GM21526 (cell line): ENCODE results near the gene PNPLA7.
A peak's percentile ranks its signal among the peaks of the same experiment; 100 is the strongest.
"Not testable (repeated sequence)": the region's sequence is repeated elsewhere in the genome, so short reads cannot be mapped to it uniquely, and the experiment has no call there.

ENCODE experiments used
- ATAC-seq: cut with Tn5 transposase; IDR thresholded peaks from one replicate; pipeline ENCODE4 v1.9.1; 2021; ENCODE audit warnings: moderate library complexity; ENCODE audit not compliant: unreplicated experiment, low FRiP score

PNPLA7 gene

GRCh38 chr9:137452761-137453642 is 97.2 kb downstream of the PNPLA7 start:
- no peak for ATAC-seq

GRCh38 chr9:137452006-137452760 is 98.0 kb downstream of the PNPLA7 start:
- no peak for ATAC-seq

- ATAC-seq: not testable (repeated sequence)
Measured at GRCh38 chr9:137451264-137452005, 98.8 kb downstream of the PNPLA7 start.

- not testable (repeated sequence) for ATAC-seq
Measured at GRCh38 chr9:137450539-137451222, 99.5 kb downstream of the PNPLA7 start.

- no peak for ATAC-seq
Measured at GRCh38 chr9:137449931-137450538, 100.2 kb downstream of the PNPLA7 start.

- ATAC-seq: no peak
Measured at GRCh38 chr9:137449081-137449844, 100.9 kb downstream of the PNPLA7 start.

GRCh38 chr9:137448602-137448962 is 101.6 kb downstream of the PNPLA7 start:
- no peak for ATAC-seq

DNA sequence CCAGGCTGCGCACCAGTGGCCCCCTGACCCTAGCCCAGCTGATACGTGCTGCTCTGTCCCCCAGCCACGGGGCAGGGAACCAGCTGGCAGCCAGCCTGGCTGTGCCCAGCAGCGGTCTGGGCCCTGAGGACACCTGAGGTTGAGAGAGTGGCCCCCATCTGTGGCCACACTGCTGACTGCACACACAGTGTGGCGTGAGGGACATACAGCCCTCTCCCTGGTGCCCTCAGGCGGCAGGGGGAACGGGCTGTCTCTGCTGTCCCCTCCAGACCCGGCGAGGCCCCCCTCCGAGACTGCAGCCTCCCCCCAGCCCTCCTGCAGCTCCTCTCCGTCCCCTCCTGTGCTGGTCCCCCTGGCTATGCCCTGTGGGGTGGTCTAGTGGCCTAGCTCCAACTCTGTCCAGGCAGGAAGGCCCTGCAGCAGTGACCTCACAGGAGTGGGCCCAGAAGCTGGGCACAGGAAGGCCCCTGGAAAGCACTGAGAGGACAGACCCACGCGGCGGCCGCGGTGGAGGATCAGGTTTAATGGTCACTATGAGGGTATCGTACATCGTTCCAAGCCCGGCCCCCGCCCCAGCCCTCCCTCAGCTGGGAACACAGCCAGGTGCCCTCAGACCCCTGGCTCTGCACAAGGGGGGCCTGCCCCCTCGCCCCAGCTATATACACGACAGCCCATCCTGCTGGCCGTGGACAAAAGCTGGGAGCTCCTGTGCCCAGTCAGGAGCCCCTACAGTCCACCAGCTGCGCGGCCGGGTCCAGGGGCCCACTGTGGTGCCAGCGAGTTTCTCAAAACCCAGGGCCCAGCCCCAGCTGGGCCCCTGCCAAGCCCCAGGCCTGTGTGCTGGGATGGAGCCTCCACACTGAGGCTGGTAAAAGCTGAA is 102.2 kb downstream of the PNPLA7 start:
- no peak for ATAC-seq

DNA sequence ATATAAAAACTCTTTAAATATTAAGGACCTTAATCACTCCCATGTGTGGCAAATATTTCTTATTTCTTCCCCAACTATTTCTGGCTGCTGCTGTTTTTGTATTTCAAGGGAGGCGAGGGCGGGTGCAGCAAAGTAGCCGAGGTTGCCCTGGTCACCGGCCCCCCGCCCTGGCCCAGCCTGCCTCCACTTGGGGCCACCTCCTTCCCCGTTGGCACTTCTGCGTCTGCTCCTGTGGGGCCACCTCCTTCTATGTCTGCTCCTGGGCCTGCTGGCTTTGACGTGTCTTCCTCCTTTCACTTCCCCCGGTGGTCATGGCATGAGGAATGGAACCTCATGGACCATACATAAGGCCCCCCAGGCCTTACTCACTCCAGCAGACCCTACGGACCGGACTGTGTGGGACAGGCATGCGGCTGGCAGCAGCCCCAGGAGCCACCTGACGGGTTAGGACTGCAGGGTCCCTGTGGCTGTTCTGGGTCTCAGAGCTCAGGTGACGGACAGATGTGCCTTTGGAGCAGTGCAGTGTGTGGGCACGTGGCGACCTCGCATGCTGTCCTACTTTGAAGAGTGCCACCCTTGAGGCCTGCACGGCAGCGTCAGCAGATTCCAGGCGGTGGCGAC is 103.2 kb downstream of the PNPLA7 start:
- ATAC-seq: no peak

GRCh38 chr9:137445930-137446431 is 104.2 kb downstream of the PNPLA7 start:
- ATAC-seq: no peak

DNA sequence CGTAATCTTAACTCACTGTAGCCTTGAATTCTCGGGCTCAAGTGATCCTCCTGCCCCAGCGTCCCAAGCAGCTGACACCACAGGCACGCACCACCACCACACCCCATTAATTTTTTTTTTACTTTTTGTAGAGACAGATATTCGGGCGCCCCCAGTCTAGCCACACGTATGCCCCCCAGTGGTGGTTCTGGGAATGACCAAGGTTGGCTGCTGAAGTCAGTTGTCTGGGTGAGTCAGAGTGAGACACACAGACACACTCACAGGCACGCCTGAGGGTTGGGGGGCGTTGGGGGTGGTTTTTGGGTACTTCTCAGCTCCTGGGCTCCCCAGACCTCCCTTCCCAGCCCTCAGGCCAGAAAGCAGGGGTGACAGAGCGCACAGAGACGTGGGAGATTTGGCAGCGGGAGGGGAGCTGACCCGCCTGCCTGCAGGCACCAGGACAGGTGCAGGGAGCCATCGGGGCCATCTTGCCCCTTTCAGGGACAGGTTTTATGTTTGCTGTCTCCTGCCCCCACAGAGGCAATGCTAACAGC is 104.9 kb downstream of the PNPLA7 start:
- ATAC-seq: peak; percentile 48

DNA sequence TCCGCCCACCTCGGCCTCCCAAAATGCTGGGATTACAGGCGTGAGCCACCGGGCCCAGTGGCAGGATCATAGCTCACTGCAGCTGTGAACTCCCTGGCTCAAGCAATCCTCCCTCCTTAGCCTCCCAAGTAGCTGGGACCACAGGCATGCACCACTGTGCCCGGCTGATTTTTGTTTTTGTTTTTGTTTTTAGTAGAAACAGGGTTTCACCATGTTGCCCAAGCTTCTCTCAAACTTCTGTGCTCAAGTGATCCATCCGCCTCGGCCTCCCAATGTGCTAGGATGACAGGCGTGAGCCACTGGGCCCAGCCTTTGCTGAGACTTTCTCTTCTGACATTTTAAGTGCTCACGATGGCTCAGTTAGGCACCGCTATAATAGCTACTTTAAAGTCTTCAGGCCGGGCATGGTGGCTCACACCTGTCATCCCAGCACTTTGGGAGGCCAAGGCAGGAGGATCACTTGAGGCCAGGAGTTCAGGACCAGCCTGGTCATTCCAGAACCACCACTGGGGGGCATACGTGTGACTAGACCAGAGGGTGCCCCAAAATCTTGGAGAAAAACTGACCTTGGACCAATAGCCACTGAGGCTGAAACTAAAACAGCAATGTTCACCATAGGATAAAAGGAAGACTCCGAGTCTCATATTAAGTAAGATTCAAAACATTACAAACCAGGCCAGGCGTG is 106.0 kb downstream of the PNPLA7 start:
- ATAC-seq: no peak

DNA sequence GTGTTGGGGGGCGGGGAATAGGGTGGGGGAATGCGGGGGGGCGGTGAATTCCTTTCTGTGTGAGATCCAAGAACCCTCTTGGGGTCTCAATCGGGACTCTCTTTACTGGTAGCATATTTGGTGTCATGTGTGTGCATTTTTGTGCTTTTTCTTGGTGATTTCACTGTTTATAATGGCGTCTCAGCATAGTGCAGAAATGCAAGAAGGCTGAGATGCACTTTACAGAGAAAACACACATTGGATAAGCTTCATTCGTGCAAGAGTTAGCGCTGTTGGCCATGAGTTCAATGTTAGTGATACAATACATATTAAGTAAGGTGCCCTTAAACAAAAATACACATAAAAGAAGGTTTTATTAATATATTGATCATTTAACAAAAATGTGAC is 108.3 kb downstream of the PNPLA7 start:
- ATAC-seq: no peak

GRCh38 chr9:137441289-137441934 is 108.8 kb downstream of the PNPLA7 start, which contains the start of gene ENTPD8:
TSS of gene ENTPD8 (minus strand) at chr9:137441357. CDS start at chr9:137438285, 3,072 bp downstream.
- no peak for ATAC-seq

DNA sequence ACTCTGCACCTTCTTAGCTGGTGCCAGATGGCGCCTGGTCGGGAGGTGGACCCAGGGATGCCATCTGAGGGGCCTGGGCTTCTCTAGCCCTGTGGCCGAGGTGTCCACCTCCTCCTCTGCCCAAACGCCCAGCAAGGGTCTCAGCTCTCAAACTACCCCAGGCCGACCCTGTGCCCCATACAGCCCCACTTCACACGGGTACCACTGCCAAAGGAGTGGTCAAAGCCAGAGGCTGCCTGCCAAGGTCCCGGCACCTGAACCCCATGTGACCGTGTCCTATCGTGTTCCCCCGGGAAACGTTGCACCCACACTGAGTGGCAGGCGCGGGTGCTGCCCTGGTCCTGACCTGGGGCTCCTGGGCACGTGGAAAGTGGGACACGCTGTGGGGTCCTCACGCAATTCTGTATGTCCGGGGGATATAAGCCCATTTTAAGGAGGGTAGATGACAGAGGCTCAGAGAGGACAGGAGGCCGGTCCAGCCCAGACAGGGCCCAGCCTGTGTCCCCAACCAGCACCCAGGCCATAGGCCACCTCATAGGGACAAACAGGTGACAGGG is 111.0 kb downstream of the PNPLA7 start:
- no peak for ATAC-seq

DNA sequence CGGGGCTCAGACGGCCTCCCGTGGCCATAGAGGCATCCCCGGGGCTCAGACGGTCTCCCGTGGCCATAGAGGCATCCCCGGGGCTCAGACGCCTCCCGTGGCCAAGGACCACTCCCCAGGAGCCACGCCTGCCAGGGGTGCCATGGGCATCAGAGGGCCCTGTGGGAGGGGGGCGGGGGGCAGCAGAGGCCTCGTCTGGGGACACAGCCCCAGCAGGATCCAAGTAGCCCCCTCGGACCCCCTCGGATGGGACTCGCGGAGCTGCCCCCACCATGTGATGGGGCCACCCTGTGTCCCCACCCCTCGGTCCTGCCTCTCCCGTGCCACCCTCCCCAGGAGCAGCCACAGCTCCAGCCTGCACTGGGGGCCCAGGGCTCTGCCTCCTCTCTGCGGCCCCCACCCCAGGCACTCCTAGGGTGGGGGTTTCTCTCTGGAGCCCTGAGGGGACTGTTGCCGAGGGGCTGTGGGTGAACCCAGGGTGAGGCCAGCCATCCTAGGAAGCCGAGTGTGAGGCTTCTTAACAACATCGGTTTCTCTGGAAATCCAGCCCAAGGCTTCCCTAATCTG is 111.5 kb downstream of the PNPLA7 start:
- no peak for ATAC-seq
